ENCODE measurements around the gene RUNX1.

The RUNX1 gene

DNA sequence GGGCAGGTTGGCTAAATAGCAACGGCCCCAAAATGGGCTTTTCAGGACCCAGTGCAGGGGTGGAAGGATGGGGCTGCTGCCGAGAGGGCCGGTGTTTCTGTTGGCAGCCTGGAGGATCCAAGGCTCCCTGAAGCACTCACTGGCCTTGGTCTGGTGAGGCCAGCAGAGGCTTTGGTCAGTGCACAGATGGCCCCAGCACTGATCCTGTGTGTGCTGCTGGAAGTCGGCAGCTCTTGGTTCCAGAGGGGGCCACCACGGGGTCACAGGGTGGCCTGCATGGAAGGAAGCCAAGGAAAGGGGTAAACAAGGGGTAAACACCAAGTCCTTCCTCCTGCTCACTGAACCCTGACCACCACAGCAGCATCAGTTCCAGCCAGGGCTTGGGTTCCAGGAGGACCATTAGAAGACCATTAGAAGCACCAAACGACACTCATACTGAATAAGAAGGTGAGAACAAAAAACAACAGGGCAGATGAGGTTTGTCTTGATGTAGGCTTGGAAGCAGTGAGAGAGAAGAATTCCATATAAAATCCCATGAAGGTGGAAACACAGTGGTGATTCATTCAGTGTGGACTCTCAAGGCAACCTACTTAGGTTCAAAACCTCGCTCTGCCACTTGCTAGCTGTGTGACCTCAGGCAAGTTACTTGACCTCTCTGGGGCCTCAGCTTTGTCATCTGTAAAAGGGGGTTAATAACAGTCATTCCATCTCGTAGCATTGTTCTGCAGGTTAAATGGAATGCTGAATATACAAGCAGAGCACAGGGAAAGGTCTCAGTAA, 184.5 kb downstream of the RUNX1 start:
- in situ Hi-C loops (cut with MboI; ENCODE audit: low sequenced_read_pairs): no loop called here

GRCh38 chr21:34862951-34863350, 186.2 kb downstream of the RUNX1 start:
- in situ Hi-C loops (cut with MboI; ENCODE audit: low sequenced_read_pairs): no loop called here

DNA sequence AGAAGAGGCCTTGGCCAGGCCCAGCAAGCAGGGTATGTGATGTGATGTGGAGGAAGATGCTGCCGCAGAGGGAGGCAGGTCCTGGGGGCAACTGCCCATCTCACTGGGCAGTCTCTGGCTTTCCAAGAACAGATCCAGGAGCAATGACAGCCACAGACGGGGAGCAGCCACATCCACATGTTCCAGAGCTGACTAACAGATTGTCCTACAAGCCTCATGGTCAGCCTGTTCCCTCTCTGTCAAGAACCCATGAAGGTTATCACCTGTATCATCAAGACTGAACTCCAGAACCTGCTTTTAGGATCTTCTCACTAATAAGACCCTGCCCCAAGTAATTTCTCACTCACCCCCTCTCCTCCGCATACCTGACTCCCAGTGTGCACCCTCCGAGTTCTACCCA, 187.8 kb downstream of the RUNX1 start:
- in situ Hi-C loops (cut with MboI; ENCODE audit: low sequenced_read_pairs): no loop called here

DNA sequence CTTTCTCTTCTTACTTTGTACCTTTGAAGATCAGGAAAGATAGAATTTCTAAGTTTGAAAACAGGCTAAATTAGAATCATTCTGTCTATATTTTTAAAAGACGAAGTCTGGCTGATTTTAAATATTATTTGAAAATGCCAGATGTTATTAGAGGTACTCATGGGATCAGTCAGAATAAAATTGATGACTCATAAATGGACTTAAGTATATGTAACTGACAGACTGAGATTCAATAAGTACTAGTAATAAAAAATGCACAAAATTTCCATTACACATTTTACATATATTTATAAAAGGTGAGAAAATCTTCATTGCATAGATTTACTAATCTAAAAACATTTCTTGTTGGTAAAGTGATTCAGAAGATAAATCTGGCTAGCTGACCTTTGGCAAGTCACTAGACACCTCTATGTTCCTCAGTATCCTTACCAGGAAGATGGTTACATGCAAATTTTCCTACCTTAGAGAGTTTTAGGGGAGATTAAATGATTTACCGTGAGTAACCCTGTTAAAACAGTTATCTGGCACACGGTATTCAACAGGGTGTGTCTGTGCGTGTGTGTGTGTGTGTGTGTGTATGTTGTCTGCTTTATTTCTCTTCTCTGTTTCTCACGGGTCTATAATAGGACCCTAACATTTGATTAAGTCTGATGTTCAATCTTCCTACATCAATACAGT, 189.0 kb downstream of the RUNX1 start:
- in situ Hi-C loops (cut with MboI; ENCODE audit: low sequenced_read_pairs): no loop called here

GRCh38 chr21:34858559-34858958, 190.5 kb downstream of the RUNX1 start:
- in situ Hi-C loops (cut with MboI; ENCODE audit: low sequenced_read_pairs): no loop called here

DNA sequence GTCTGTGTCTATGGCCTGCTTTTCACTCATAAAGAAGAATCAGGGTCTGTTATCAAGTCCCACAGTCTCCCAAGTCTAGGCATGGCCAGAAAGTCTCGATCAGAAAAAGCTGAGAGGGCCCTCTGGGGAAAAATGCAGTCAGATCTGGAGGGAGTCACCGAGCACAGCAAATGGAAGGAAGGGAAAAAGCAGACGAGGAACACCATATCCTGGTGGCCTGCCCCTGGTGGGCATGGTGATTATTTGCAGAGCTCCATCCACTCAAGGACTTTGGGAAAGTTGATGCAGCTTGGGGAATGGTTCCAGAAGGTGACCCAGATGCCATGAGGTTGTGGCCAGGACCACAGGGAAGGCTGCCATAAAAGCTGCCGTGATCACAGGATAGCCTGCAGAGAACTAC, 191.2 kb downstream of the RUNX1 start:
- in situ Hi-C loops (cut with MboI; ENCODE audit: low sequenced_read_pairs): no loop called here

GRCh38 chr21:34857122-34857713, 191.9 kb downstream of the RUNX1 start:
- in situ Hi-C loops (cut with MboI; ENCODE audit: low sequenced_read_pairs): no loop called here

GRCh38 chr21:34852448-34852847, 196.7 kb downstream of the RUNX1 start:
- in situ Hi-C loops (cut with MboI; ENCODE audit: low sequenced_read_pairs): no loop called here

GRCh38 chr21:34850166-34850690, 198.9 kb downstream of the RUNX1 start:
- in situ Hi-C loops (cut with MboI; ENCODE audit: low sequenced_read_pairs): no loop called here

- in situ Hi-C loops (cut with MboI; ENCODE audit: low sequenced_read_pairs): no loop called here
Observed at GRCh38 chr21:34846601-34847112, 202.4 kb downstream of the RUNX1 start.

- in situ Hi-C loops (cut with MboI; ENCODE audit: low sequenced_read_pairs): no loop called here
Observed at GRCh38 chr21:34845521-34846451, 203.3 kb downstream of the RUNX1 start.

DNA sequence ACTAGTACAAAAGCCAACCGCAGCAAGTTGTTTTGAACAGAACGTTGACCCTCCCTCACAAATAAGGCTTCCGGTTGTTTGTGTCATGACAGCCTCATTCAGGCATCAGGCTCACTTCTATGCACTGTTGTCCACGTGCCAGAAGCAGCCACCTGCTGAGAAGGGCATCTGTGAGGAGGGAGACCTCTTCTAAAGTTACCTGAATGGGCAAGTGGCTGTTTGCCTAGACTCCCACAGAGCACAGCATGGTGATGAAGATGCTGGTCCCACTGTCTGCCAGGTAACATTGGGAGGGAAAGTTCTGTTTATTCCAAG, 204.2 kb downstream of the RUNX1 start:
- in situ Hi-C loops (cut with MboI; ENCODE audit: low sequenced_read_pairs): no loop called here

DNA sequence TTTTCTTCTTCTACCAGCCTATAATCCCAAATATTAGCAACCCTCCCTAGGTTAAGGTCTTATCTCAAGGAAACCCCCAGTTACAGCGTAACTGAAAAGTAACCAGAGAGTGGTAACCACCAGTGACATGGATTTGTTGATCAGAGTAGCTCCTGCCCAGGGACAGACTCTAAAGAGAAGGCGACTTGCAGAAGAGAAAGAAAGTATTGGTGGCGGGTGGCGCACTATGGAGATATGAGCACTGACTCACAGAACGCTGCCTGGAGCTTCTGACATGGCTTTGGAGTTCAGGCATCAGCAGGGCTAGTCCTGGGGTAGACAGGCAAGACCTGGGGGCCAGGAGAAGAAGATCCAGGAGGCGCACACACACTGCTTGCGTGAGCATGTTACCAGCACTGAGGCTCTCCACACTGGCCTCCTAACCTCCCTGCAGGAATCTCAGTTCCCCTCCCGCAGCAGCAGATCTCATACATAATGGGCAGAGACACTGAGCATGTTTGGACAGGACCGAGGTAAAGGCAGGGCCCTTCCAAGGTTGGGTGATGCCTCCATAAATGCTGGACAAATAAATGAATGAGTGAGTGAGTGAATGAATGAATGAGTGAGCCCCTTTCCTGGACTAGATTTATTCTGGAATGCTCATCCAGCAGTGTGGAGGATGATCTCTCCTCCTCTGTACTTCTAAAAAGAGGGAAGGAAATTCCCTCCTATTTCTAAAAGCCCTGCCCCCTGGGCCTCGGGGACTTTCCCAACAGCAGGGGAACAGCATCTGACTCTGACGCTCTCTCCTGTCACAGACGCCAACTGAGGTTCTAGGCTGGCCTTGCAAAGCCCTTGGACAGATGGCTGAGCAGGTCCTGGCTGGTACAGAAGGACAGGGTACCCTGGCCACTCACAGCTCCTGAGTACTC, 204.8 kb downstream of the RUNX1 start:
- in situ Hi-C loops (cut with MboI; ENCODE audit: low sequenced_read_pairs): no loop called here

GRCh38 chr21:34843562-34843961, 205.5 kb downstream of the RUNX1 start:
- in situ Hi-C loops (cut with MboI; ENCODE audit: low sequenced_read_pairs): no loop called here

DNA sequence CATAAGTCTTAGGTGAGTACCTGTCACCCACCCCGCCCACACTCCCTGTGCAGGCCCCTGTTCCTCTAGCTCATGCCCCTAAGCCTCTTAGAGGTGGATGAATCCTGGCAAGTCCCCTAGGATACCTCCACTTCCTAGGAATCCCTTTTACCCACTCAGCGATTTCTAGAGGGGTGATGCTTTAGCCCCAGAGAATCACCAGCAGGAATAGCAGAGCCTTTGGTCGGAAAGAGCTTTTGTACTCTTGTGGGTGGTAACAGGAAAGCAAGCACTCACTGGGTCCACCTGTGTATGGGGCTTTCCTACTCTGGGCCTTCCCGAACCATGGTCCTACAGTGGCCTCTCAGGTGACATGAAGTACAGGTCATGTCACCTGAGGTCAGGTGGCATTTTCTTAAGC, 207.9 kb downstream of the RUNX1 start:
- in situ Hi-C loops (cut with MboI; ENCODE audit: low sequenced_read_pairs): no loop called here

DNA sequence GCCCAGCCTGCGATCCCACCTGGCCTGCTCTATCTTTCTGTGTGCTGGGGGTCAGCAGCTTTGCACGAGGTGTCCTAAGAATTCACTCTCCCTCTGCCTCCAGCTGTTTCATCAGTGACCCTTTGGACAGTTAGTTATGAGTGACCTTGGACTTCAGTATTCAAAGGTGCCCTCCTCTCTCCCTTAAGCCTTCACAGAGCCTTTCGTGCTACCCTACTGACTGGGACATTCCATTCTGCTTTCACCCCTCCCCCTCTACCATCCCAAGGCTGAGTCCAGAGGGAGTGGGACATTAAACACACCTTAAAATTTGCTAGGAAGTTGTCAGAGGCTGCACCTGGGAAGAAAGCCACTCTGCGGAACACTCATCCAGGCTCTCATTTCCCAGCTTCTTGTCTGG, 208.4 kb downstream of the RUNX1 start:
- in situ Hi-C loops (cut with MboI; ENCODE audit: low sequenced_read_pairs): no loop called here

GRCh38 chr21:34838956-34839820, 209.9 kb downstream of the RUNX1 start:
- in situ Hi-C loops (cut with MboI; ENCODE audit: low sequenced_read_pairs): no loop called here

DNA sequence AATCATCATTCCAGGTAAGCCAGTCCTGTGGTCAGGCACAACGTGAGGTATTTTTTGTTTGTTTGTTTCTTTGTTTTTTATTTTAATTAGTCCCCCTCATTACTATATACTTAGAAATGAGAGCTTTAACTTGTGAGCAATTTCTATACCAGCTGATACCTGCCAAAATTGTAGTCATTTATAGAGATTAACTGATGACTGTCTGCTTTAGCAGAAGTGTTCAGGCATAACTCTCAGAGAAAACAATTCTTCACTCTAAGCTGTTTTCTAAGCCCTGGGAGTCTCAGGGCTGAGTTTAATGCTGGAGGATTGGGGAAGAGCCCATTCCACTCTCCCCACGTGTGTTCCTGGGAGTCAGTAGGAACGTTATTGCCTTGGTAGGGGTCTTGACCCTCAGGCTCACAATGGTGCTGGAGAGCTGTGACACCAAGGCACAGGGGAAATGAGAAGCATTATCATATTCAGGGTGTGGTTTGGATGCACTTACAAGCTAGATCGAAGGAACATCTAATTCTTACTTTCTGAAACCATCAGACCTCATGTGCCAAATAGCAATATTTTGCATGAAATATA, 212.1 kb downstream of the RUNX1 start:
- in situ Hi-C loops (cut with MboI; ENCODE audit: low sequenced_read_pairs): no loop called here
